ENCODE results near the gene SMYD5. TPM values are rescaled to one million over a fixed set of nuclear protein-coding genes. Genes with fewer than 3 reads are reported as not detected.

The SMYD5 gene
- total and polyA plus RNA-seq, 9 of the 15 experiments (the other 6 are each of a cell fraction or from before 2014, with no cell fraction given): 11.4 to 56.8 (median 32.0) TPM

- TF ChIP-seq, protein P1, sequence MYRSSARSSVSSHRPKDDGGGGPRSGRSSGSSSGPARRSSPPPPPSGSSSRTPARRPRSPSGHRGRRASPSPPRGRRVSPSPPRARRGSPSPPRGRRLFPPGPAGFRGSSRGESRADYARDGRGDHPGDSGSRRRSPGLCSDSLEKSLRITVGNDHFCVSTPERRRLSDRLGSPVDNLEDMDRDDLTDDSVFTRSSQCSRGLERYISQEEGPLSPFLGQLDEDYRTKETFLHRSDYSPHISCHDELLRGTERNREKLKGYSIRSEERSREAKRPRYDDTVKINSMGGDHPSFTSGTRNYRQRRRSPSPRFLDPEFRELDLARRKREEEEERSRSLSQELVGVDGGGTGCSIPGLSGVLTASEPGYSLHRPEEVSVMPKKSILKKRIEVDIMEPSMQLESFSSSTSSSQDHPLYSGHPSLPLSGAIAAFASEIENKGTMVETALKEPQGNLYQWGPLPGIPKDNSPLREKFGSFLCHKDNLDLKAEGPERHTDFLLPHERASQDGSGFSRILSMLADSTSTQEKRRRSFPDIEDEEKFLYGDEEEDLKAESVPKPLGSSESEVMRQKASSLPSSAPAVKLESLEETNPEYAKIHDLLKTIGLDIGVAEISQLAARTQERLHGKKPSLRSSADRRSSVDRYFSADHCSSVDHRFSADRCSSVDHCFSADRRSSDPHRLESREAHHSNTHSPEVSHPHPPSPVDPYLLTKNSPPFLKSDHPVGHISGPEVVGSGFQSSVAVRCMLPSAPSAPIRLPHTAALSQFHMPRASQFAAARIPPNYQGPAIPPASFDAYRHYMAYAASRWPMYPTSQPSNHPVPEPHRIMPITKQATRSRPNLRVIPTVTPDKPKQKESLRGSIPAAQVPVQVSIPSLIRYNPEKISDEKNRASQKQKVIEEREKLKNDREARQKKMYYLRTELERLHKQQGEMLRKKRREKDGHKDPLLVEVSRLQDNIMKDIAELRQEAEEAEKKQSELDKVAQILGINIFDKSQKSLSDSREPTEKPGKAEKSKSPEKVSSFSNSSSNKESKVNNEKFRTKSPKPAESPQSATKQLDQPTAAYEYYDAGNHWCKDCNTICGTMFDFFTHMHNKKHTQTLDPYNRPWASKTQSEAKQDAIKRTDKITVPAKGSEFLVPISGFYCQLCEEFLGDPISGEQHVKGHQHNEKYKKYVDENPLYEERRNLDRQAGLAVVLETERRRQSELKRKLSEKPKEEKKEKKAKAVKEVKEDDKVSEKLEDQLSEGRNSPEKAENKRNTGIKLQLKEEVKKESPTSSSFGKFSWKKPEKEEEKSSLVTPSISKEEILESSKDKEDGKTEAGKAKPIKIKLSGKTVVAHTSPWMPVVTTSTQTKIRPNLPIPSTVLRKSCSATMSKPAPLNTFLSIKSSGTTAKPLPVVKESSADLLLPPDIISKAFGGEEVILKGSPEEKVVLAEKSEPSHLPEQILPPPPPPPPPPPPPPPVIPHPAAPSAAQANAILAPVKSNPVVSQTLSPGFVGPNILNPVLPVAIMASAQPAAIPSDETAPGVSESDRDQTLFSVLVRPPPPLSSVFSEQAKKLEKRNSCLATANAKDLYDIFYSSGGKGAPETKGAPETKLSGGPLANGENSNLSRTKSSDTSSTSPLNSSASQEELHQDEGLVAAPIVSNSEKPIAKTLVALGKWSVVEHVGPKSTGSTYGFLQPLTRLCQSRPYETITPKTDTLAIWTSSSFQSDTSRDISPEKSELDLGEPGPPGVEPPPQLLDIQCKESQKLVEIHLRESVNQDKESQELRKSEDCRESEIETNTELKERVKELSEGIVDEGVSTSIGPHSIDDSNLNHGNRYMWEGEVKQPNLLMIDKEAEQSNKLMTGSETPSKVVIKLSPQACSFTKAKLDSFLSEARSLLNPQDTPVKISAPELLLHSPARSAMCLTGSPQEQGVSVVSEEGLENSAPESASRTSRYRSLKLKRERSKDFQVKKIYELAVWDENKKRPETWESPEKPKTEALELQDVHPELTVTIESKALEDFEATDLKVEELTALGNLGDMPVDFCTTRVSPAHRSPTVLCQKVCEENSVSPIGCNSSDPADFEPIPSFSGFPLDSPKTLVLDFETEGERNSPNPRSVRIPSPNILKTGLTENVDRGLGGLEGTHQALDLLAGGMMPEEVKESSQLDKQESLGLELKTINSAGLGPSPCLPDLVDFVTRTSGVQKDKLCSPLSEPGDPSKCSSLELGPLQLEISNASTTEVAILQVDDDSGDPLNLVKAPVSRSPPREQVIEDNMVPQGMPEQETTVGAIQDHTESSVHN (IDR thresholded peaks at IDR 0.05; ENCODE audit: borderline replicate concordance in 1 of 2, low read depth in 1 of 2): no peak
- TF ChIP-seq IRF2 (CRISPR knock-in tag; IDR thresholded peaks at IDR 0.05) (no peak), RFX7 (CRISPR knock-in tag; IDR thresholded peaks at IDR 0.05) (no peak), ZBTB9 (CRISPR knock-in tag; IDR thresholded peaks at IDR 0.05) (no peak), CHCHD3 (CRISPR knock-in tag; IDR thresholded peaks at IDR 0.05) (no peak), SMARCA4 (IDR thresholded peaks at IDR 0.05) (no peak)
Measured at GRCh38 chr2:73265298-73266060, 51.4 kb downstream of the SMYD5 start (continued).

Data from K562 (cell line).